ENCODE measurements around the gene RAB27B. TPM values are rescaled to one million over a fixed set of nuclear protein-coding genes. Genes with fewer than 3 reads are reported as not detected.
"Not testable (repeated sequence)": the region's sequence is repeated elsewhere in the genome, so short reads cannot be mapped to it uniquely, and the experiment has no call there.

RAB27B gene, protein sequence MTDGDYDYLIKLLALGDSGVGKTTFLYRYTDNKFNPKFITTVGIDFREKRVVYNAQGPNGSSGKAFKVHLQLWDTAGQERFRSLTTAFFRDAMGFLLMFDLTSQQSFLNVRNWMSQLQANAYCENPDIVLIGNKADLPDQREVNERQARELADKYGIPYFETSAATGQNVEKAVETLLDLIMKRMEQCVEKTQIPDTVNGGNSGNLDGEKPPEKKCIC
- total RNA-seq, result 16.6 TPM

GRCh38 chr18:54828281-54828881 is at the start of gene RAB27B:
Gene RAB27B (plus strand): TSS chr18:54828477. CDS start chr18:54877586, 49,109 bp downstream.
- peak; percentile 82 for DNase-seq (ENCODE audit: low spot score)

- DNase-seq (ENCODE audit: low spot score), result no peak
Observed at GRCh38 chr18:54780285-54780861, 47.9 kb upstream of the RAB27B start.

GRCh38 chr18:54780970-54781369 is 47.3 kb upstream of the RAB27B start:
- DNase-seq (ENCODE audit: low spot score), result no peak

DNA sequence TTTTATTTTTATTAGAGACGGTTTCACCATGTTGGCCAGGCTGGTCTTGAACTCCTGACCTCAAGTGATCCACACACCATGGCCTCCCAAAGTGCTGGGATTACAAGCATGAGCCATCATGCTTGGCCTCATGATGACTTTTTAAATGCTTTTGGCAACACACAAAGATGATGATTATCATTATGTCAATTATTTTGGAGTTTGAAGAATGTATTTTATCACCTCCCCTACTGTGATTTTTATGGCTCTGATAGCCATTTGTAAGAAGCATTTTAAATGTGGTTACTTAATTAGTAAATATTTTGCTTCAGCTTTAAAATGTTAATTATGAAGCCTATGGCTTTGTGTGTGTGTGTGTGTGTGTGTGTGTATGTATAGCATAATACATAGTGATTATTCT is 45.1 kb upstream of the RAB27B start:
- no peak for DNase-seq (ENCODE audit: low spot score)

DNA sequence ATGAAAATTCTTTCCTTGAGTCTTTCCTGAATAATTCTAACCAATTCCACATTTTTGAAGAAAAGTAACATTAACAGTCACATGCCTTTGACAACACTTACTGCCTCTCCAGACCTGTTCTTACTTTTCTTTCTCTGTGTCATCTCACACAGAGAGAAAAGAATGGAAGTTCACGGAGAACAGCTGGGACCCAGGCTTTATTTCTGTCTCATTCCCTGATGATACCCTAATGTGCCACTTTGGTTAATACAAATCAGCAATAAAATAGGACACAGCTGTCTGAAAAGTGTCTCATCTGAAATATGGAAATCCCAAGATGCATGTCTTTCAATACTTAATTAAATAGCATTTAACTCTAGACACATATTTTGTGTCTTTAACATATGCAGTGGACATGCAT is 42.1 kb upstream of the RAB27B start:
- DNase-seq (ENCODE audit: low spot score), result no peak

GRCh38 chr18:54787121-54787520 is 41.2 kb upstream of the RAB27B start:
- DNase-seq (ENCODE audit: low spot score), result no peak

DNA sequence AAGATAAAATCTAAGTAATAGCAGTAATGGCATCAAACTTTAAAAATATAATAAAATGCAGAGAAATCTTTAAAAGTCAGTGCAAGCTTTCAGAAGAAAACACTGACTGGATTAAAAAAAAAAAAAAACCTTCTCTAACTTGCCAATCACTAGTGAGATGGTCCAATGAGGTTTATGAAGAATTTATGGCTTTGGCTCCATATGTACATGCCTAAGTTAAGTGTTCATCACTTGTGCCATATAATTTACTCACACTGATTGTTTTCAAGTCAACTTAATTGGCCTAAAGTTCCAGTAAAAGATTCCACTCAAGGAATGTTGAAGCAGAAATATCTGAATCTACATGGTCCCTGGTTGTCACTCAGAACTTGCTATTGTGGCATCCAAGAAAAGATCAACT is 40.7 kb upstream of the RAB27B start:
- DNase-seq (ENCODE audit: low spot score), result no peak

GRCh38 chr18:54790109-54790508 is 38.2 kb upstream of the RAB27B start:
- no peak for DNase-seq (ENCODE audit: low spot score)

GRCh38 chr18:54791657-54792056 is 36.6 kb upstream of the RAB27B start:
- no peak for DNase-seq (ENCODE audit: low spot score)

GRCh38 chr18:54792079-54792478 is 36.2 kb upstream of the RAB27B start:
- DNase-seq (ENCODE audit: low spot score), result no peak

- no peak for DNase-seq (ENCODE audit: low spot score)
Observed at GRCh38 chr18:54794823-54795222, 33.5 kb upstream of the RAB27B start.

DNA sequence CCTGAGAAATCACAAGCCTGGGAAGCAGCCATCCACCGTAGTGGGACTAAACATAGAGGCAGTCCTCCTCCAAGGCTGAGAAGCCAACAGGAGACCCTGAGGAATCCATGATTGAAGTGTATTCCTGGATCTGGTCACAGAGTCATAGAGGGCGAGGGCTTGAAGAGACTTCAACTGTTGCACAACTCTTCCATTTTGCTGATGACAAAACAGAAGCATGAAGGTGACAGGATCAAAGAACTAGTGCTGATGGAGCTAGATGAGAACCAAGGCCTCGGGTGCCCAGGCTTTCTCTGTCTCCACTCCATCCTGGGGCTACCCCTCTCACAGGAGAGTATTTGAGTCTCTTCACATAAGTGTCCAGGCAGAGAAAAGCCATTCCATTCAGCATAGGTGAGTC is 30.1 kb upstream of the RAB27B start:
- DNase-seq (ENCODE audit: low spot score), result no peak

- no peak for DNase-seq (ENCODE audit: low spot score)
Observed at GRCh38 chr18:54801374-54801773, 26.9 kb upstream of the RAB27B start.

GRCh38 chr18:54802178-54802577 is 26.1 kb upstream of the RAB27B start:
- DNase-seq (ENCODE audit: low spot score), result no peak

DNA sequence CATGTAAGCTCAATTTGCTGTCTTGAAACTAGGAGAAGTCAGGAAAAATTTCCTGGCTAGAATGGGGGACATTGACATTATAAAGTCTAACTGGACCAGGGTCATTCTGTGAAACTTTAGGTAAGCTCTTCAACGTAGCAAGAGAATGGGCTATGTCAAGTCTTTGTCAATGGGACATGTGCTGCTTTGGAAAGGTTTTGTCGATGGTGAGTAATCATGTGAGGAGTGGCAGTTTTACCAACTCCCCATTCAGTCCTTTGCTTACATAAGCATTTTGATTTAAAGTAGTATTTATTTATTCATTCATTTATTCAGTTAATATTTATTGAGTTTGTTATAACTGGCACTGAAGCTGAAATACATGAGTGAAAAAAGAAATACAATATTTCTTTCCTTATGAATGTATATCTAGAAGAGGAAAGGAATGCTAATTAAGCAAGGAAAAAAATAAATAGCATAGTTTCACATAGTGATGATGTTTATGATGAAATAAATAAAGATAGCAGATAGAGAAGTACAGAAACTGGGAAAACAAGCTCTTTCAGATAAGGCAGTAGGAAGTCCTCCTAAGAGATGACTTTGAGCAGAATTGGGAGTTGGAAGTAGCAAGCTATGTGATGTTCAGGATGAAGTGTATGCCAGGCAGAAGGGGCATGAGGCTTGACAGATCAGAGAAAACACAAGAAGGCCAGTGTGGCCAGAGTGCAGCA is 25.4 kb upstream of the RAB27B start:
- no peak for DNase-seq (ENCODE audit: low spot score)

GRCh38 chr18:54805571-54806334 is 22.5 kb upstream of the RAB27B start:
- no peak for DNase-seq (ENCODE audit: low spot score)

DNA sequence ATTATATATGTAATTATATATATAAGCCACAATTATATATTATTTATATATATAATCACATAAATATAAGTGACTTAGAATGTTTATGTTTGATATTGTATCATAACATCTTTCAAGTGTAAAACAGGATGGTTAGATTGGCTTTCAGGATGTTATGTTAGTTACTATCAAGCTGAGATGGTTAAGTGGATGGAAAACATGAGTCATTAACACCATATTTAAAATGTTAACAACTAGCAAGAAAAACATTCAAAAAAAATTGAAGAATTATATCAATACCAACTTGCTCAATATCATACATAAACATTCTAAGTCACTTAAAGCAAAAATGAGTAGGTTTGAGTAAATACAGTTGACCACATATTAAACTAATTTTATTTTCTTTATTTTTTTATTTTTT is 21.8 kb upstream of the RAB27B start:
- no peak for DNase-seq (ENCODE audit: low spot score)

- DNase-seq (ENCODE audit: low spot score), result no peak
Observed at GRCh38 chr18:54807303-54807702, 21.0 kb upstream of the RAB27B start.

- DNase-seq (ENCODE audit: low spot score), result not testable (repeated sequence)
Observed at GRCh38 chr18:54810662-54811061, 17.6 kb upstream of the RAB27B start.

- DNase-seq (ENCODE audit: low spot score), result no peak
Observed at GRCh38 chr18:54812885-54813284, 15.4 kb upstream of the RAB27B start.

DNA sequence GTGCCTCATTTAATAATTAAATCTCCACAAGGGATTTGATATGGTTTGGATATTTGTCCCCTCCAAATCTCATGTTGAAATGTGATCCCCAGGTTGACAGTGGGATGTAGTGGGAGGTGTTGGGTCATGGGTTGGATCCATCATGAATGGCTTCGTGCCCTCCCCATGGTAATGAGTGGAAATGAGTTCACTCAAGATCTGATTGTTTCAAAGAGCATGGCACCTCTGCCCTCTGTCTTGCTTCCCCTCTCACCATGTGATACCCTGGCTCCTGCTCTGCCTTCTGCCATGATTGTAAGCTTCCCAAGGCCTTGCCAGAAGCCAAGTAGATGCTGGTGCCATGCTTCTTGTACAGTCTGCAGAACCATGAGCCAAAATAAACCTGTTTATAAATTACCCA is 15.0 kb upstream of the RAB27B start:
- no peak for DNase-seq (ENCODE audit: low spot score)

DNA sequence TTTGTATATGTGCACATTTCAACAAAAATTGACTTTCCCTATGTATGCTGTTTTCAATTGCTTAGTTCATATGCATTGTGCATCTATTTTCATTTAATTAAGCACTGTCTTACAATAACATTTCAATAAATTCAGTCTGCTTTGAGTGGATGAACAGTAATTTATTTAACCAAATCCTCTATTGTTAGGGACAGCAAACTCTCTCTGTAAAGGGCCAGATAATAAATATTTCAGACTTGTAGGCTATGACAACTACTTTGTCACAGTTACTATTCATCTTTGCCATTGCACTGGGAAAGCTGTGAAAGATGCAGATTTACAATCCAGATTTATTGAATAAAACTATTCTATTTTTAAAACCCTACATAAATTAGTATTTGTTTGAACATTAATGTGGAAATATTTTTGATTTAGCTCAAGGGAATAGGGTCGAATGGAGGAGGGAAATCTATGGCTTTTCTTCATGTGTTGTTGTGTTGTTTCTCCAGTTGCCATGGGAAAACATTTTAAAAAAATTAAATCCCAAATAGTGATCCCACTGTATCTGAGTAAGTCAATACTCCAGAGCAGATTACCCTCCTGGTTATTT is 14.2 kb upstream of the RAB27B start:
- DNase-seq (ENCODE audit: low spot score), result no peak

Data from mucosa of gallbladder (tissue), 1 donor.